GM21825 (cell line): Measurements from ENCODE around the gene FAM120B.
"Not testable (repeated sequence)": the region's sequence is repeated elsewhere in the genome, so short reads cannot be mapped to it uniquely, and the experiment has no call there.

Experiments used
- ATAC-seq: cut with Tn5 transposase; IDR thresholded peaks from one replicate; pipeline ENCODE4 v1.9.1; 2021; ENCODE audit warnings: mild to moderate bottlenecking, moderate library complexity; ENCODE audit not compliant: unreplicated experiment

Gene FAM120B

DNA sequence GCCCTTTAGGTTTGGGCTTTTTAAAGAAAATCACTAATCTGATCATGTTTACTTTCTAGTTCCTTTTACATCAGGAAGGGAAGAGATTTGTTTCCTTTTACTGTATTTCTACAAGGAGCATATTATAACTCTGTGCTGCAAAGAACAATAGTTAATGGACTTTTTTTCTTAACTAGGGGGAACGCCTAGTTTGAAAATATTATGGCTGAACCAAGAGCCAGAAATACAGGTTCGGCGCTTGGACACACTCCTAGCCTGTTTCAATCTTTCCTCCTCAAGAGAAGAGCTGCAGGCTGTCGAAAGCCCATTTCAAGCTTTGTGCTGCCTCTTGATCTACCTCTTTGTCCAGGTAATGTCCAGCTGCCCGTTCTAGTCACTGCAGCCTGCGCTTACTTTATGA, 41.4 kb downstream of the FAM120B start:
- no peak for ATAC-seq

GRCh38 chr6:170351456-170351855, 44.9 kb downstream of the FAM120B start:
- ATAC-seq: not testable (repeated sequence)

DNA sequence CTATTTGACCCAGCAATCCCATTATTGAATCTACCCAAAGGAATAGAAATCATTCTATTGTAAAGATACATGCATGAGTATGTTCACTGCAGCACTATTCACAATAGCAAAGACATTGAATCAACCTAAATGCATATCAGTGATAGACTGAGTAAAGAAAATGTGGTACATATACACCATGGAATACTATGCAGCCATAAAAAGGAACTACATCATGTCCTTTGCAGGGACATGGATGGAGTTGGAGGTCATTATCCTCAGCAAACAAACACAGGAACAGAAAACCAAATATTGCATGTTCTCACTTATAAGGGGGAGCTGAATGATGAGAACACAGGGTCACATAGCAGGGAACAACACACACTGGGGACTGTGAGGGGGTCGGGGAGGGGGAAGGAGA, 48.6 kb downstream of the FAM120B start:
- not testable (repeated sequence) for ATAC-seq

DNA sequence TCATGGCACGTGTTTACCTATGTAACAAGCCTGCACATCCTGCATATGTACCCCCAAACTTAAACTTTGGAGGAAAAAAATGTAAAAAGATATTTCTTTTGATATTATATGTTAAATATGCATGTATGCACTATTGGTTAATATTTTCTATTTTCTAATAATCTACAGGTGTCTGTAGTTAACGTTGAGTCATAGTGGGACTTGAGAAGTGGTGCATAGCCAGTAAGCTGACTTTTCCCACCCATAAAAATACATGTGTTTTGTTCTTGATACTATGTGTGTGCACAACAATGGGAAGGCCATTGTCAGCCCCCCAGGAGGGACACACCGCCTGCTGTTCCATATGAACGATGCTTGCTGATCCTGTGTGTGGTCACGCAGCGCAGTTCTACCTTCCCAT, 49.1 kb downstream of the FAM120B start:
- no peak for ATAC-seq

- no peak for ATAC-seq
Observed at GRCh38 chr6:170357812-170358211, 51.3 kb downstream of the FAM120B start.

DNA sequence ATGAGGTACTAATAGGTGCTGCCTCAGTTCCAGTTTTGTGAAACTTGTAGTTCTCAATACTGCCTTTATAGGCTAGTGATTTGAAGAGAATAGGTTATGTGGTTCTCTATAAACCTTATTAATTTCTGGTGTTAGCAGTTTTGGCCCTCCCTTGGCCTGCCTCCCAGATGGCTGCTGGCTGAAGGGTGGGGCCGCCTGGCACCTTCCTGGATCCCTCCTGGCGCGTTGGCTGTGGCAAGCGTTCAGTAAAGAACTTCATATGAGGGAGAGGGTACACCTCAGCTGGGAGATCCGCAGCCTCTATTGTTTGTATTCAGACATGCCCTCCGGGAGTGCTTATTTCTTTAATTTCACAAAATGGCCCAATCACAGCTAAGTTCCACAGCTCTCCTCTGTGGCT, 51.9 kb downstream of the FAM120B start:
- ATAC-seq: no peak

DNA sequence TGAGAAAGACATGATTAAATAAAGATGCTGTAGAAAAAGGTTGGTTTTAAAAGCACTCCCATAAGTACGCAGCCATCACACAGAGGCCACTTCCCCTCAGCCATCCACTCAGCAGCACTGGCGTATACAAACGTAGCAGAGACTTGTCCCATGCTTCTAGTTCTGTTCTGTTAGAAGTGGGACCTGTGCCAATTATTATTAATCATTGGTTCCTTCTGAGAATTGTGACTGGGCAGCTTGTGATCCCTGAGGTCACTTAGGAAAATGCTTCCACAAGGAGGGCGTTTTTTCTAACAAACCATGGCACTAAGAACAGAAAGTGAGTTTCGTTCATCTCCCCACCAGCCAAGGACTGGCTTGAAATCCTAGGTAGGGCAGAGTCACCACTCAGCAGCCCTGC, 53.9 kb downstream of the FAM120B start:
- ATAC-seq: no peak

DNA sequence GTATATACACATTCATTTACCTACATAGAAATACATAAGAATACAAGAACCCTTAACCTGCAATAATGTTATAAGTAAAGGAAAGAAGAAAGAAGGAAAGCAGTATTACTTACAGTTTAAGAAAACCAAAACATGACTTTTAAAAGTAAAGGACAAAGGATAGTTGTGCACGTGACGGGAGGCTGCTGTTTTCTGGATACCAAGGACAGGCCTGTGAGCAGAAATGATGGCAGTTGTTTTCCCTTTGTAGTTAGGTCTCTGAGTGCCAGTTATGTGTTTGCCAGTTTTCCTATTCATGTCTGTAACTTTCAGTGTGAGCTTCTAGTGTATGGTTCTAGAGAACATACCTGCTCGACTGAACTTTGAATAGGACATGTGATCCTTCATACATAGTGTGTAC, 54.8 kb downstream of the FAM120B start:
- ATAC-seq: no peak

DNA sequence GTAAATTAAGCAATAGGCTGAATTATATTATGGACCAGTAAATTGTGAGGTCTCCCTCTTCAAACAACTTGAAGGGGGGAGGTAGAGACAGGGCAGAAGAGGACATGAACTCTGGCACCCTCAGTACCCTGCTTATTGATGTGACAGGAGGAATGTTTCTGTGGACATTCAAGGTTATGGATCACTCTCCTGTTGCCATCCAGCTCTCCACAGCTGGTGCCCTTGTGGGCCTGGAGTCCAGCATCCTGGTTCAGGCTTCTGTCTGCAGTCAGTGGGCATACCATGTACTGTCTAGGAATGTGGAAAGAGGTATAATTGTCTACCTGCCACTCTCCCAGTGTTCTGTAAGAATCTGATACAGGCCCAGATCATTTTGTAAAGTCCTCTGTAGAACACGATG, 55.6 kb downstream of the FAM120B start:
- ATAC-seq: no peak

GRCh38 chr6:170363255-170363654, 56.7 kb downstream of the FAM120B start:
- no peak for ATAC-seq

- no peak for ATAC-seq
Observed at GRCh38 chr6:170365121-170365520, 58.6 kb downstream of the FAM120B start.

GRCh38 chr6:170365593-170365992, 59.0 kb downstream of the FAM120B start:
- no peak for ATAC-seq

DNA sequence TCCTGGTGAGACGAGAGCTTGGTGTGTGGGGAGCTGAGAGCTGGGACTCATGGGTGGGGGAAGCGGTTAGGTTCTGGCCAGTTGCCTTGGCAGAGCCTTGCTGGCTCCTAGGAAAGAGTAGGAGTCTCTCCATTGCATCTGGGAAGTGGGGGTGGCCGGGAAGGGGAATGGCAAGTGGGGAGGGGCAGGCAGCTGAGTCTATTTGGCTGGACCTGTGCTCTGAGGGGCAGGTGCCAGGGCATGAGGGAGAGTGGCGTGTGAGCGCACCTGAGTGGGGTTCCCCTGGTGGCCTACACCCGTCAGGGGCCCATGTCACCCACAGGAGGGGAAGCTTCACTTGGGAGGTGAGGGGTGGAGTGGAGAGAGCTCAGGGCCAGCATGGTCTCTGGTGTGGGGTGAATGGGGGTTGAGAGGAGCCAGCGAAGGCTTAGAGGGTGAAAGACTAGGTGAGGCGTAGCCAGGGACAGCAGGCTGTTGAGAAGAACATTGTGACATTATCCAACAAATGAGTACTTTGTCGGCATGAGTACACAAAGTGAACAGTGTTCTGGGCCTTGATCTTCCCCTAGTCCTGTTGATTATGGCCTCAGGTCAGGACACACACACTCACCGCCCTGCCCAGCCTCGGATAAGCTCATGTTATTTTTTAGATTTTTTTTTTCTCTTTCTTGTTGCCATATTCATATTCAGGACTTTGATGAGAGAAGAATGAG, 59.8 kb downstream of the FAM120B start:
- no peak for ATAC-seq

GRCh38 chr6:170367241-170367640, 60.7 kb downstream of the FAM120B start:
- no peak for ATAC-seq

GRCh38 chr6:170368544-170368943, 62.0 kb downstream of the FAM120B start:
- ATAC-seq: no peak

GRCh38 chr6:170369403-170369802, 62.8 kb downstream of the FAM120B start:
- ATAC-seq: no peak

DNA sequence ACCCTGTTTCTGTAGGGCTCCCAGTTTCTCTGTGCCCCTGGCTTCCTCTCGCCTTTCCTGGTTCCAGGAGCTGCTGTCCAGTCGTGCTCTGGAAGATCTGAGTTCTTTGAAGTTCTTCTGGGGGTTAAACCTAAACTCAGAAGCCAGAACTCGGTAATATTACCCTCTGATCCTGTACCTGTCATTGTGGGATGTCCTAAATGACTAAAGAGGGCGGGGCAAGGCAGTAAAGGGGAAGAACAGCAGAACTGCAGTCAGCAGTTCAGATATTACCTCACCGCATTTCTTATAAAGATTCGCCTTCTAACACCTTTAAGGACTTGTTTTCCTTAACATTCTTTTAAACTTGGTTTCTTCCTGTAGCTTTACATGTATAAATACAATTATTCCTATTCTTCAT, 63.9 kb downstream of the FAM120B start:
- ATAC-seq: no peak

GRCh38 chr6:170371080-170371479, 64.5 kb downstream of the FAM120B start:
- no peak for ATAC-seq

GRCh38 chr6:170371588-170371987, 65.0 kb downstream of the FAM120B start:
- ATAC-seq: no peak

DNA sequence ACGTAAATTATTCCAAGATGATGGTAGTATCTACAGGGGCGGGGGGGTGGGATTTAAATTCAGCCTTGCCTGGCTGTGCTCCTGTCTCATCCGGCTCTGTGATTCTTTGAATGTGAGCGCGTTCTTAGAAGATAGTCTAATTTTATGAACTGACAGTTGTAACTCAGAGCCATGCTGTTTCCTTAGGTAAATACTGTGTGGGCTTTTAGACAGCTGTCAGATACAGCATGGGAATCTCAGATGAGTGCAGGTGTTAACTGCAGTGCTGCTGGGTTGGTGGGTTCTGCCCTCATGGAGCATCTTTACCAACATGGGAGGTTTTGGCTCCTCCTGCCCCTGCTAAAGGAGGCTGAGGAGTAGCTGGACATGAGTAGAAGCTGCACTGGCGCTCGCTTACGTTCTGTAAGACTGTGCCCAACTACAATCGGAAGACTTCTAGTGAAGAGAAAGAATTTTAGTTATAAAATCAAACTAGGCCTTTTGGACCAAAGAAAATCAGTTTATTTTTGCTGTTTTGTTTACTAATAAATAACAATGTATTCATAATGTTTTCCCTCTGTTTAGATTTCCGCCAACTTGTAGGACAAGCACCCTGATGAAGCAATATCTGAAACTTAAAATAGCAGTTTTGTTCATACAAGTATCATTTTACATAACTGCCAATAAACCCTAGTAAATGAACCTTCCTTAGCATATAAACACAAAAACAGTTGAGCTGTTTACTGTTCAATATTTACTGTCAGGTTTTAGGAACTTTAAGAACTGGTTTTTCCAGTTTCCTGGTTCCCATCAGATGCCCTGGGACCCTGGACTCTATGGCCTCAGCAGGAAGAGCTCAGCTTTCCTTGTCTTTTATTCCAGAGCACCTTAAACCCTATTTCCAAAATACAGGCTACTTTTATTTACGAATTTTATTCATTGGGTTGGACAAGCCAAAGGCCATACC, 66.1 kb downstream of the FAM120B start:
- ATAC-seq: no peak

- no peak for ATAC-seq
Observed at GRCh38 chr6:170374571-170375444, 68.2 kb downstream of the FAM120B start.
